ENCODE results near the gene VRK2.

GRCh38 chr2:58137856-58138255 lies 91.2 kb downstream of the VRK2 start:
- TF ChIP-seq EZH2 (IDR thresholded peaks at IDR 0.05; ENCODE audit: borderline replicate concordance, low read length) (no peak), CTCF (IDR thresholded peaks at IDR 0.05; ENCODE audit: low read length) (no peak)

Measured in OCI-LY1 (cell line).